ENCODE measurements around the gene FAM114A2.
"Not testable (repeated sequence)": the region's sequence is repeated elsewhere in the genome, so short reads cannot be mapped to it uniquely, and the experiment has no call there.

Gene FAM114A2

DNA sequence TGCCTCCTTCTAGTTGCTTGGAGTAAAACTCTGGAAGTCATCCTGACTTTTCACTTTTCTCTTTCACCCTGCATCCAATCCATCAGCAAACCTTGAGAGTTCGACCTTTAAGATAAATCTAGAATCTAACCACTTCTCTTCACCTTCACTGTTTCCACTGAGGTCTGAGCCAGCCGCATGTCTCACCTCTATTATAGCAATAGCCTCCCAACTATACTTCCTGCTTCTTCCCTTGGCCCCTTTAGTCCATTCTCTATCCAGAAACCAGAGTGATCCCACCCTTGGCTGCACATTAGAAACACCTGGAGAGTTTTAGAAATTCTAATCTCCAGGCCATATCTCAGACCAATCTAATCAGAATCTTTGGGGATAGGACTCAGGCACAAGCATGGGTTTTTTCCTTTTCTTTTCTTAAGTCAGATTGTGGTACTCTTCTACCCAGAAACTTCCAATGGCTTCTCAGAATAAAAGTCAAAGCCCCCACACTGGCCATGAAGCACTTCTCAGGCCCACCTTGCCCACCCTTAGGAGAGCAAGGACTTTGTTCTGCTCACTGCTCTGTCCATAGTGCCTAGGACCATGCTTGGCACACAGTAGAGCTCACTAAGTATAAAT lies 33.2 kb upstream of the FAM114A2 start:
- no peak for DNase-seq (ENCODE audit: extremely low read depth, insufficient read length)
- Histone ChIP-seq H3K36me3 (ENCODE audit: control insufficient read depth, insufficient read depth, low read length) (no peaks in the 10 kb centered on the region), H3K4me3 (replicated peaks; ENCODE audit: low read depth, low read length) (no peak overlapping the region), H3K27me3 (replicated peaks; ENCODE audit: control insufficient read depth, insufficient read depth, low read length) (no peaks in the 10 kb centered on the region)
- no peak for TF ChIP-seq CTCF (IDR thresholded peaks at IDR 0.05; ENCODE audit: insufficient read depth, low read length, poor library complexity, severe bottlenecking)

DNA sequence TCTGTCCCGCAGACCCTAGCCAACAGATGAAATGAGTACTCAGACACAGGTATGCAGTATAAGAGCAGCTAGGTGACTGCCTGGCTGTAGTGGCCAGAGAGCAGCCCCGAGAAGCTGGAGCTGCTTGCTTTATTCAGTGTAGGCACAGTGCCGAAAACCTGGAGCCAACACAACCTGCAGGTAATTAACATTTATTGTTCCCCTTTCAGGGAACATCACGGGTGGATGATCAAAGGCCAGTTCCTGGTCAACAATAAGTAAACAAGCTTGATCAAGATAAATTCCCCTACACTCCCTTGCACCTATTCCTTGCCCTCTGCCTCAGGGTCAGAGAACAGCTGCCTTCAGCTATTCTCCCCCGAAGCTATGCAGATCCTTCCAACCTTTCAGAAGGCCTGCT lies 31.1 kb upstream of the FAM114A2 start:
- DNase-seq (ENCODE audit: extremely low read depth, insufficient read length); H3K4me3 ChIP-seq (replicated peaks; ENCODE audit: low read depth, low read length): not testable (repeated sequence)

GRCh38 chr5:154065971-154066370 lies 27.3 kb upstream of the FAM114A2 start:
- Histone ChIP-seq H3K4me3 (replicated peaks; ENCODE audit: low read depth, low read length) (no peak overlapping the region), H3K36me3 (ENCODE audit: control insufficient read depth, insufficient read depth, low read length) (no peaks in the 10 kb centered on the region), H3K27me3 (replicated peaks; ENCODE audit: control insufficient read depth, insufficient read depth, low read length) (no peaks in the 10 kb centered on the region)
- no peak for DNase-seq (ENCODE audit: extremely low read depth, insufficient read length)
- TF ChIP-seq CTCF (IDR thresholded peaks at IDR 0.05; ENCODE audit: insufficient read depth, low read length, poor library complexity, severe bottlenecking) = no peak

More for the DNA sequence above, 31.1 kb upstream of the FAM114A2 start:
- not testable (repeated sequence) for H3K36me3 ChIP-seq (ENCODE audit: control insufficient read depth, insufficient read depth, low read length); H3K27me3 ChIP-seq (replicated peaks; ENCODE audit: control insufficient read depth, insufficient read depth, low read length)

DNA sequence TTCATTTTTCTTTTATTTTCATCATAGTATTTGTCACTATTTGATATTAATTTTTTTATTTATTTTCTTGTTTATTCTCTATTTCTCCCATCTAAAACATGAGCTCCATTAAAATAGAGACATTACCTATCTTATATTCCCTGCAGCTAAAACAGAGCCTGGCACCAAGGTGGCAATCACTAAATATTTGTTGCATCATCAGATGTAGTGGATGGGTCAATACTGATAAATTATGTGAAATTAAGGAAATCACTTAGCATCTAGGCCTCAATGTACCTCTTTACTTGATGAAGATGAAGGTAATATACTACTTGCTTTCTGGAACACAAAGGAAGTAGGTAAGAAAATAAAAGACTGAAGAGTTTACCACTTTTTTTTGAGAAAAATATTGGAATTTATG lies 24.7 kb upstream of the FAM114A2 start:
- no peak for DNase-seq (ENCODE audit: extremely low read depth, insufficient read length)
- no peak for TF ChIP-seq CTCF (IDR thresholded peaks at IDR 0.05; ENCODE audit: insufficient read depth, low read length, poor library complexity, severe bottlenecking)
- no peaks in the 10 kb centered on the region for H3K27me3 ChIP-seq (replicated peaks; ENCODE audit: control insufficient read depth, insufficient read depth, low read length)
- no peaks in the 10 kb centered on the region for H3K36me3 ChIP-seq (ENCODE audit: control insufficient read depth, insufficient read depth, low read length)
- H3K4me3 ChIP-seq (replicated peaks; ENCODE audit: low read depth, low read length) = no peak overlapping the region

DNA sequence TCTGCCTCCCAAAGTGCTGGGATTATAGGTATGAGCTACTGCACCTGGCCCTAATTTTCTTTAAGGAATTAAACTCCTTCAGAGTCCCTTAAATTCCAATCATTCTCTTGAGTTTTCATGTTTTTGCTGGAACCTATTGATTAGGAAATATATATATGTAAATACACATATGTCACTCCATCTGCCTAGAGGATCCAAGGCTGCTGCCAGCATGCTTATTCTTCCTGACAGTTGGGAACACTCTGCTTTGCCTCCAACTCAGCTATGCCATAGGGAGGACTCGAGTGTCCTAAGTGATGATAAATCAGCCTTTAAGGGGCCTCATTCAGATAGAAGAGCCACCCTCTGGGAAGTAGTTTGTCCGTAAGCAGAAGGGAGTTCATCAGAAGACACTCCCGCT lies 21.9 kb upstream of the FAM114A2 start:
- no peak for TF ChIP-seq CTCF (IDR thresholded peaks at IDR 0.05; ENCODE audit: insufficient read depth, low read length, poor library complexity, severe bottlenecking)
- no peak overlapping the region for H3K4me3 ChIP-seq (replicated peaks; ENCODE audit: low read depth, low read length)
- peaks cover 1% of the 10 kb centered on the region; the same call in 1 of the 2 replicates for H3K36me3 ChIP-seq (ENCODE audit: control insufficient read depth, insufficient read depth, low read length)
- no peaks in the 10 kb centered on the region for H3K27me3 ChIP-seq (replicated peaks; ENCODE audit: control insufficient read depth, insufficient read depth, low read length)
- DNase-seq (ENCODE audit: extremely low read depth, insufficient read length) = no peak

DNA sequence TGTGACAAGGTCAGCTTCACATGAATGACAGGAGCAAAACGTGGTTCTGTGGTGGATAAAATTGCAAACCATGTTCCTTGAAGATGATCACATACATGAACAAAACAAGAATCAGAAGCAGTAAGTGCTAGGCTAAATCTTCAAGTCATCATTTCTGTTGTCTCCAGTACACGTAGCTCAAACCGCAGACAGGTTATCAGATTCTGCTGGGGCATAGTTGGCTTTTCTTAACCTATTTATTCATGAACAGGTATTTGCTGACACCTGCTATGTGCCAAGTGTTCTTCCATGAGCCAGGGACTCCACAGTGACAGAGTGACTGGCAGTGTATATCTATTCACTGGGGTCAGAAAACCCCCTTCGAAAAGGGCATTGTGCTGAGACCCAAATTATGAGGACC lies 20.9 kb upstream of the FAM114A2 start:
- no peaks in the 10 kb centered on the region for H3K27me3 ChIP-seq (replicated peaks; ENCODE audit: control insufficient read depth, insufficient read depth, low read length)
- H3K4me3 ChIP-seq (replicated peaks; ENCODE audit: low read depth, low read length) = no peak overlapping the region
- TF ChIP-seq CTCF (IDR thresholded peaks at IDR 0.05; ENCODE audit: insufficient read depth, low read length, poor library complexity, severe bottlenecking) = no peak
- H3K36me3 ChIP-seq (ENCODE audit: control insufficient read depth, insufficient read depth, low read length) = peaks cover 1% of the 10 kb centered on the region
- DNase-seq (ENCODE audit: extremely low read depth, insufficient read length) = no peak

Measured in GM06990 (cell line).